Body of pancreas (tissue), 4 donors: ENCODE results near the gene SLC24A3. TPM values are rescaled to one million over a fixed set of nuclear protein-coding genes. Genes with fewer than 3 reads are reported as not detected.

ENCODE experiments used
- ATAC-seq: fragments of 150-250 bp; one replicate; pipeline ENCODE4 v1.9.1; 2016
- DNase-seq, 4 donors: peaks; one replicate each; pipeline ENCODE4 v3.0.0-alpha.2; 2019
- H3K27ac ChIP-seq, 4 donors: fragments of 200-600 bp; sonication (generic); 1 replicate in 3 of 4; 2 replicates in 1 of 4; pipeline versions ENCODE4 v1.5.1 to v1.6.1; 2016 to 2019; ENCODE audit warnings: mild to moderate bottlenecking in 1 of 4, mixed read lengths in 1 of 4, moderate library complexity in 1 of 4
- H3K27me3 ChIP-seq, 2 donors: fragments of 200-600 bp; sonication (generic); one replicate each; pipeline ENCODE4 v1.6.0; 2016; ENCODE audit warnings: mild to moderate bottlenecking in 1 of 2
- H3K36me3 ChIP-seq, 2 donors: fragments of 200-600 bp; sonication (generic); replicated peaks in 1 of 2; 2 replicates each; pipeline ENCODE4 v1.5.1; 2016; ENCODE audit warnings: low read depth in 2 of 2; ENCODE audit not compliant: insufficient read depth in 1 of 2
- H3K4me1 ChIP-seq: fragments of 200-600 bp; sonication (generic); one replicate; pipeline ENCODE4 v1.6.0; 2016
- H3K4me3 ChIP-seq, 2 donors: fragments of 200-600 bp; sonication (generic); 1 replicate in 1 of 2; 2 replicates in 1 of 2; pipeline ENCODE4 v1.5.1; 2016 to 2019
- H3K9me3 ChIP-seq, 3 donors: fragments of 200-600 bp; sonication (generic); 1 replicate in 2 of 3; 2 replicates in 1 of 3; pipeline ENCODE4 v1.5.1; 2016
- POLR2A ChIP-seq, 3 donors: fragments of 450-650 bp; IDR thresholded peaks; one replicate each; pipeline ENCODE4 v1.6.1; 2016; ENCODE audit warnings: antibody characterized with exemption in 3 of 3, mild to moderate bottlenecking in 2 of 3
- WGBS, 2 donors: methylation state at CpG; one replicate each; pipeline ENCODE4 v1.1.5; 2017; 5-methylcytosine and 5-hydroxymethylcytosine counted together
- intact Hi-C: fragments of 100-400 bp; cut with DNase I; formaldehyde crosslinking; loops from one replicate; pipeline ENCODE4 v1.15.1; 2023
- total RNA-seq, 2 donors: library from RNA; depleted of rRNA; stranded (reverse); fragments of >200 nt; gene quantifications; one replicate each; pipeline ENCODE4 v1.1.0, GENCODE V29; 2016
- TF ChIP-seq, protein P1 (sequence below), 7 experiments: fragments of 450-650 bp in 4 of 7; fragments of 200-600 bp in 3 of 7; sonication (generic) in 3 of 7; IDR thresholded peaks; one replicate each; pipeline ENCODE4 v1.5.1; 2016 to 2019; ENCODE audit warnings: antibody characterized with exemption in 7 of 7

SLC24A3 gene
- total RNA-seq, 2 donors from 2014 or later = 0.66 to 1.0 TPM

GRCh38 chr20:19344341-19344740, 131.9 kb downstream of the SLC24A3 start:
- Histone ChIP-seq H3K4me3 (no peak overlapping the region), H3K27ac (no peak overlapping the region), H3K9me3 (no peaks in the 10 kb centered on the region), H3K36me3 (no peaks in the 10 kb centered on the region), H3K27me3 (no peaks in the 10 kb centered on the region), H3K4me1 (no peaks in the 10 kb centered on the region)
- ATAC-seq (no peak), DNase-seq (no peak)
- TF ChIP-seq, protein P1, sequence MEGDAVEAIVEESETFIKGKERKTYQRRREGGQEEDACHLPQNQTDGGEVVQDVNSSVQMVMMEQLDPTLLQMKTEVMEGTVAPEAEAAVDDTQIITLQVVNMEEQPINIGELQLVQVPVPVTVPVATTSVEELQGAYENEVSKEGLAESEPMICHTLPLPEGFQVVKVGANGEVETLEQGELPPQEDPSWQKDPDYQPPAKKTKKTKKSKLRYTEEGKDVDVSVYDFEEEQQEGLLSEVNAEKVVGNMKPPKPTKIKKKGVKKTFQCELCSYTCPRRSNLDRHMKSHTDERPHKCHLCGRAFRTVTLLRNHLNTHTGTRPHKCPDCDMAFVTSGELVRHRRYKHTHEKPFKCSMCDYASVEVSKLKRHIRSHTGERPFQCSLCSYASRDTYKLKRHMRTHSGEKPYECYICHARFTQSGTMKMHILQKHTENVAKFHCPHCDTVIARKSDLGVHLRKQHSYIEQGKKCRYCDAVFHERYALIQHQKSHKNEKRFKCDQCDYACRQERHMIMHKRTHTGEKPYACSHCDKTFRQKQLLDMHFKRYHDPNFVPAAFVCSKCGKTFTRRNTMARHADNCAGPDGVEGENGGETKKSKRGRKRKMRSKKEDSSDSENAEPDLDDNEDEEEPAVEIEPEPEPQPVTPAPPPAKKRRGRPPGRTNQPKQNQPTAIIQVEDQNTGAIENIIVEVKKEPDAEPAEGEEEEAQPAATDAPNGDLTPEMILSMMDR (IDR thresholded peaks at IDR 0.05) = no peak
- no peak for TF ChIP-seq POLR2A (IDR thresholded peaks at IDR 0.05)
- intact Hi-C loops = no loop called here
- 59 to 63% methylated on average over 2 of the region's 2 CpGs for WGBS, 2 donors

DNA sequence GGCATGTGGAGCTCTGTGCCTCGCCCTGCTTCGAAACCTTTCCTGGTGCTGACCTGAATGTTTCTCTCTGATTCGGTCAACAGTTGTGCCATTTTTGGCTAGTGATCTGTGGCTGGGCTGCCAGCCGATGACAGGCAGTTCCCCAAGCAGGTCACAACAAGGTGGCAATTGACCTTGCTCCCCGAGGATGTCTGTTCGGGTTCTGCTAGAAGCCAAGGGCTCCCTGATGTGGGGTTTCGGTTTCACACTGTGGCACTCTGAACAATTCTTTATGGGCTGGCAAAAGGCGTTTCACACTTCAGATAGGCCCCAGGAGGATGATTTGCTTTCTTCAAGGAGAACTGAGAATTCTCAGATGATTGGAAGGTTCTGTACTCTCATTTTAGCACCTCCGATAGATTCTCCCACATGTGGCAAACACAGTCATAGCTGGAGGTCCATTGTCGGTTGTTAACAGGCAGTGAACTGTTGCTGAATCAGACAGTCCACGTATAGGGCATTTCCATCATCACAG, 135.6 kb downstream of the SLC24A3 start:
- no peak overlapping the region for H3K27ac ChIP-seq
- H3K4me3 ChIP-seq = no peak overlapping the region
- intact Hi-C loops = no loop called here
- no peaks in the 10 kb centered on the region for H3K4me1 ChIP-seq
- 69 to 75% methylated on average over 10 to 11 of the region's 11 CpGs for WGBS, 2 donors
- no peak for DNase-seq
- no peaks in the 10 kb centered on the region for H3K9me3 ChIP-seq
- H3K27me3 ChIP-seq = no peaks in the 10 kb centered on the region
- no peak for ATAC-seq
- TF ChIP-seq, protein P1 (IDR thresholded peaks at IDR 0.05) = no peak
- no peak for TF ChIP-seq POLR2A (IDR thresholded peaks at IDR 0.05)
- H3K36me3 ChIP-seq = no peaks in the 10 kb centered on the region

DNA sequence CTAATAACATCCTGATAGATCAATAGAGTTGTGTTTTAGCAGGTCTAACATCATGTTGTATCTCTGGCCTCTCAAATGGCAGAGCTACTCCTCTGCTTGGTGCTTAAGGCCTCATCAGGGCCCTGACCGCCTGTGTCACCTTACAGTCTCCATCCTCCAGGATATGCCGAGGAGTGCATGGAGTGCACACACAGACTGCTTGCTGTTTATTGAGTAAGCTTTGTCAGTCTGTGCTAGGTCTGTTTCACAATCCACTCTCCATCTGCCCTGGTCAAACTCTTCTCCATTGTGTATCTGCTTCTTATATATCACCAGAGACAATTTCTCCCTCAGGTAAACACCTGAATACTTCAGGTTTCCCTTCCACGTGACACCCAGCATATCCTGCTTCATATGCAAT, 136.1 kb downstream of the SLC24A3 start:
- intact Hi-C loops = no loop called here
- Histone ChIP-seq H3K9me3 (no peaks in the 10 kb centered on the region), H3K27ac (no peak overlapping the region), H3K4me1 (no peaks in the 10 kb centered on the region), H3K27me3 (no peaks in the 10 kb centered on the region), H3K36me3 (no peaks in the 10 kb centered on the region), H3K4me3 (no peak overlapping the region)
- no peak for ATAC-seq
- no peak for TF ChIP-seq POLR2A (IDR thresholded peaks at IDR 0.05)
- TF ChIP-seq, protein P1 (IDR thresholded peaks at IDR 0.05) = no peak
- DNase-seq = no peak
- 59 to 60% methylated on average over 3 of the region's 3 CpGs for WGBS, 2 donors

DNA sequence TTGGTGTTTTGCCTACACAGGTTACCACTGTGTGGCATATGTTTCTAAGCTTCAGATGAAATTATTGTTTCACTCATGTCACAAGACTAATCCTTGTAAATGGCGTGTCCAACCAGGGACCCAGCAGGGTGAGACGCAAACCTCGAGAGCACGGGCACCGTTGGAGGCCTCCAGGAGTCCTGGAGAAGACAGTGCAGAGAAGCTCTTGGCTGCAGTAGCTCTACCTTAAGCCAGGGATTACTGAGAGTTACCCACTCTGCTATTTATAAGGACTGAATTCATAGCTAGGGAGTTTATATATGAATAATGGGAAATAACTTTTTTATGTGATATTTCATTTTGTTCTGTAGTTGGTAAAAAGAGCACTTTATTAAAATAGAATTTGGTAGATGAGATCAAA, 137.4 kb downstream of the SLC24A3 start:
- DNase-seq = no peak
- Histone ChIP-seq H3K27me3 (no peaks in the 10 kb centered on the region), H3K4me3 (no peak overlapping the region), H3K4me1 (no peaks in the 10 kb centered on the region), H3K36me3 (no peaks in the 10 kb centered on the region), H3K9me3 (no peaks in the 10 kb centered on the region), H3K27ac (no peak overlapping the region)
- intact Hi-C loops = no loop called here
- no peak for ATAC-seq
- TF ChIP-seq, protein P1 (IDR thresholded peaks at IDR 0.05) = no peak
- no peak for TF ChIP-seq POLR2A (IDR thresholded peaks at IDR 0.05)
- WGBS, 2 donors = 79 to 87% methylated on average over 5 of the region's 5 CpGs

DNA sequence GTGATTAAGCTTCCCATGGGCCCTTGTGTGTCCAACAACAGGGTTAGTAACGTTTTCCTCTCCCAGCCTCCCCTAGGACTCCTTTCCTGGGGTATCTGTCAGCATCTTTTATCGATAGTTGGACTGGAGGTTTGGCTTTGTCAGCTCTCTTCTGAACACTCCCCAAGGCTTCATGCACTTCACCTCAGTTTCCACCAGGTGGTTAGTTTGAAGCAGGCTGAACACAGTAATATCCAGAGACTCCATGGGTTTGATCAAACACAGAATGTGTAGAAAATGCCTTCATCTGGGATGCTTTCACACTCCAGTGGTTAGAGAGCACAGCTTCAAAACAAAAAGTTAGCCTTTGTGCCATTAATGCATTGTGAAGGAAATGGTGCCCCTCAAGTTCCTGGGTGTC, 139.1 kb downstream of the SLC24A3 start:
- no peak for TF ChIP-seq POLR2A (IDR thresholded peaks at IDR 0.05)
- TF ChIP-seq, protein P1 (IDR thresholded peaks at IDR 0.05) = no peak
- intact Hi-C loops = no loop called here
- WGBS, 2 donors = 28 to 33% methylated on average over 2 of the region's 2 CpGs
- Histone ChIP-seq H3K9me3 (no peaks in the 10 kb centered on the region), H3K27me3 (no peaks in the 10 kb centered on the region), H3K36me3 (no peaks in the 10 kb centered on the region), H3K4me3 (no peak overlapping the region), H3K4me1 (no peaks in the 10 kb centered on the region), H3K27ac (no peak overlapping the region)
- no peak for DNase-seq
- no peak for ATAC-seq
